CD4-positive, alpha-beta T cell treated with Interleukin-6 for 4 hours (primary cell): Measurements from ENCODE around the gene CTIF.

Source experiments
- DNase-seq: peaks from one replicate; pipeline ENCODE4 v3.0.0-alpha.2; 2020; ENCODE audit warnings: mixed read lengths

CTIF gene

DNA sequence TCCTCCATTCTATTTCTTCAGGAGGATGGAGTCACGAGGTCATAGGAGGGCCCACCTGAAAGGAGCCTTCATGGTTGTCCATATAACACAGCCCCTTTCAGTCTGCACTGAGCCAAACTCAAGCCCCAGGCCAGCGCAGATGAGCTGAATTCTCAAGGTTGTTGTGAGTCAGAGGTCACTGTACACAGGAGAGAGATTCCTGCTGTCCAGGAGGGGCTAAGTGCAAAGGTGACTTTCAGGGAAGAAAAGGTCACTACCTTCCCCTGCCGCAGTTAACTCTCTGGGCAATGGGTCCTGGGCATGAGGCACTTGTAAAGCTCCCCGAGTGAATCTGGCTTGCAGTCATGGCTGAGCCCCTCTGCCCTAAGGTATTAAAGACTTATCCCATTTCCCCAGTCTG is 150.7 kb downstream of the CTIF start:
- no peak for DNase-seq

DNA sequence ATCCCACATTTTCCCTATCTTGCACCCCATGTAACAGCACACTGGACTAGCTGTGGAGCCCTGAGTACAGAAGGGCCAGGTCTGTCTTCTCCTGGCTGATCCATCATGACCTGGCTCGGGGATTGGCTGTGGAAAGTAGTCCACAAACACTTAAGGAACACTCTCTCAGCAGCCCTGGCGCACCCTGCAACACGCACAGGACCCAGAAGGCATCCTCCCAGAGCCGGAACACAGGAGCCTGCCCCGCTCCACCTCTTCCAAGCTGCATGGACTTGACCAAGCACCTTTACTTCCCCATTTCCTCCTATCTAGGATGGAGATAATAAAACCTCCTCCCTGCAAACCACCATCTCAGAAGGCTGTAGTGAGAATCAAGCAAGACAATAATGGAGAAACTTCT is 151.7 kb downstream of the CTIF start:
- DNase-seq: no peak

DNA sequence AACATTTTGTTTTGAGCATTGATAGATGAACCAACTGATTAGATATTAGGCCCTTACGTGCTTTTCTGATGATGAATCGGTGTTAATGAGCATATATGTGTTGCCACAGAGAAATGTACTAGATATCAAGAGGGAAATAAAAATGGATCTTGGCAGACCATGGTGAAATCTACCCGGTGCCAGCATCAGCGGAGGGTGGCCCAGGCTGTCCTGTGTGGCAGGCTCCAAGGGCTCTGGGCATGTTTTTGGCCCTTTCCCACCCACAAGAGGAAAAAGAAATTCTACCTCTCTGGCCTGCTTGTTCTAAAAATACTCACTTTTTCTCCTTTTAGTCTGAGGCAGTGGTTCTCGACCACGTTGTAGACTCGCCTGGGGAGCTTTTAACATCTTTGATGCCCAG is 154.2 kb downstream of the CTIF start:
- no peak for DNase-seq

DNA sequence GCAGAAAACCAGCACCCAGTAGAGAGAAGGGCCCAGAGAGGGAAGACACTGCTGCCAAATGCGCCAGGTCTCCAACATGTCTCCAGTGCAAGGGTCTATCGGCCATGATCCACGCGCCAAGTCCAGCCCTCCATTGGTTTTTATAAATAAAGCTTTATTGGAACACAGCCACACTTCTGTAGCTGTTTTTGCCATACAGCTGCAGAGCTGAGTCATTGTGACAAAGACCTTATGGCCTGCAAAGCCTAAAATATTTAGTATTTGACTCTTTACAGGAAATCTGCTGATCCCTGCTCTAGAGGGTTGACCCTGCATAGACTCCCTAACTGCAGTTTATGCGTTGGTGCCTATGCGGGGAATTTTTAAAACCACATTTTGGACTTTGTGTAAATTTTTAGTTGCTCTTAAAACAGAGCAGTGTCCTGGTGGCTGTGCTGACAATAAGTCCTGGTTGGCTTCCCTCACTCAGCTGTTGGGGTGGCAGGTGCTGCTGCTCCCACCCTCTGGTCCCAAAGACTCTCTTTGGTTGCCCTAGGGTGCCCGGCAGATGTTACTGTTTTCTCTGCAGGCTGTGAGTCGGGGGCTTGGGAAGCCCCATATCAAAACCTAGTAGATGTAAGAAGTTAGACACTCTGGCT is 154.9 kb downstream of the CTIF start:
- DNase-seq: no peak

- DNase-seq: no peak
Observed at GRCh38 chr18:48694295-48694694, 155.5 kb downstream of the CTIF start.

- DNase-seq: no peak
Observed at GRCh38 chr18:48695671-48696070, 156.8 kb downstream of the CTIF start.

GRCh38 chr18:48696218-48696617 is 157.4 kb downstream of the CTIF start:
- DNase-seq: no peak

DNA sequence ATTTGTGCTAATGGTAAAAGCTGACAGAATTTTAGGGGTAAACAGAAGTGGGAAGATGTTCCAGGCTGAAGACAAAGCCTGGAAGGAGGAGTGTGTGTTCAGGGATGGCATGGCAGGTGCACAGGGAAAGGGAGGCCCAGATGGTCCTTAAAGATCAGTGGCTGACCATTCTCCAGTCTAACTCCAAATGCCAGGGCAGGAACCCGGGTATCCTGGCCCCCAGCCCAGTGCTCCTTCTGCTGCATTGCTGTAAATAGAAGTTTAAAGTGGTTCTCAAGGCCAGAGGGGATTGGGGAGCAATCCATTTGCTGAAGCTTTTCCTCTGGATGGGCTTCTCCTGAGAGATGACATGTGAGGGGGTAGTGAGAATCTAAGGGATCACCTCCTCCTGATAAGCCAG is 158.6 kb downstream of the CTIF start:
- DNase-seq: no peak

DNA sequence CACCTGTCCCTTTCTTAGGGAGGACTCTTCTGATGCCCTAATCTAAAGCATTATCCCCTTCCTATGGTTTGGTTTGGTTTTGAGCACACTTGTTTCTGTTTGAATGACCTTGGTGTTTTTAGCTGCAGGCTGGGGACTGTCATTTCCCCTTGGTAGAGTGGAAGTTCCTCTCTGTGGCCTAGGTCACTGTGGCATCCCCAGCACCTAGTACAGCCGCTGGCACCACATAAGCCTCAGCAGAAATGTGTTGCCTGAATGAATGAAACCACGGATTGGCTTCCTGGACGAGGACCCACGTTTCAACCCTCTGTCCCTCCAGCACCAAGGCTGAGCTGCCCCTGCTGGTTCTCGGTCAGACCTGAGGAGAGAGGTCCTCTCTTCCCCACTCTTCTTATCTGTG is 159.9 kb downstream of the CTIF start:
- no peak for DNase-seq

GRCh38 chr18:48699761-48700160 is 160.9 kb downstream of the CTIF start:
- DNase-seq: no peak

DNA sequence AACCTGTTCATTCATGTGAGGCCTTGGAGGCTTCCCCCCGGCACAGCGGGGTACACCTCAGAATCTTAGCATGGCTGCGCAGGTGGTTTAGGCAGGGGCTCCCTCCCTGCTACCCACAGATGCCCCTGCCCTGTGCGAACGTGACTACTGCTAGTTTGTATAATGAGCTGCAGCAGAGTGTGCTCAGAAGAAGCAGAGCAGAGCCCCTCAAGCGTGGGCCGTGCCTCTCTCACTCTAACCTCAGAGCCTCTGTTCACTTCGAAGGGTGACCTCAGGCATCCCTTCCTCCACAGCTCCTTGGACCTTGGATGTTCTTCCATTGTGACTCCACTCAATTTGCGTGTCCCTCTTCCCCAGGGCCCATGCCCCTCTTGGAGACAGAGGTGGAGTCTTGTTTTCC is 161.6 kb downstream of the CTIF start:
- no peak for DNase-seq

DNA sequence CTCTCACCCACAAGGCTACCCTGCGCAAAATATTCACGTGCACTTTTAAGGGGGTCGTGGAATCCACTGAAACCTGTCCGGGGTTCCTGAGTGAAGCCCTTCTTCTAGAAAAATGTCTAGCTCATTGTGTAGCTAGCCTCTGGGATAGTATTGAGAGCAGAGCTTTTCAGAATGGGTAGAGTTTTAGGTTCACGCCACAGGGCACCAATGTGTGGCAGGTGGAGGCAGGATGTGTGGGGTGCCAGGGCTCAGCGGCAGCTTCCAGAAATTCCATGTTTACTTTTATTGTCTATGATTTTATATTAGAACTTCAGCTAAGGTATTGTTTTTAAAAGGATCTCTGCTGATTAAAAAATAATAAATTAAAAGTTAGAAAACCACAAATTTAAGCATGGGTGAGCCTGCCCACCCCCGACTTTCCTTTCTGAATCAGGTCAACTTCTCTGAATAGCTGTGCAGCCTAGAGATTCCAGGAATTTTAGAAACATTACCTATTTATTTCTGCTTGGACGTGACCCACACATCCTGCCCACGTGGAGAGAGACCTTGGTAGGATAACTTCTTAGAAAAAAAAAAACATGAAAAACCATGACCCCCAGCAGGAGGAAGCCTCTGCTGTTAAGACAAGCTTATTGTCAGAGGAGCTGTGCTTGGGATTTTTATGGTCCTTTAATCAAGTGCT is 163.7 kb downstream of the CTIF start:
- DNase-seq: no peak

DNA sequence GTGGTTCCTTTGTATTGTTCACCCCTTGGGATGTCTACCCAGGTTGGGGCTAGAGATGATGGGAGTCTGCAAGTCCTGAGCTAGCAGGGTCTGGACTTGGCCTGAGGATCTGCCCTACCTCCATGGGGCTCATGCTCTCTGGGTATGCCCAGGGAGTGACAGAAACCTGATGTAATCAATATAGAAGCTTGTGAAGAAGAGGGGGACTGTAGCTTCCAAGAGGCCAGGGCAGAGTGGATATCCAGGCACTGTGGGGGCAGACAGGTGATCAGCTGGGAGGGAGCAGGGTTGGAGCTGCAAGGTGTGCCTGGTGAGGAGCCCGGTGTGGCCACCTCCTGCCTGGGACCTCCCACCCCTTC is 164.2 kb downstream of the CTIF start:
- no peak for DNase-seq

GRCh38 chr18:48703418-48703817 is 164.6 kb downstream of the CTIF start:
- DNase-seq: no peak

DNA sequence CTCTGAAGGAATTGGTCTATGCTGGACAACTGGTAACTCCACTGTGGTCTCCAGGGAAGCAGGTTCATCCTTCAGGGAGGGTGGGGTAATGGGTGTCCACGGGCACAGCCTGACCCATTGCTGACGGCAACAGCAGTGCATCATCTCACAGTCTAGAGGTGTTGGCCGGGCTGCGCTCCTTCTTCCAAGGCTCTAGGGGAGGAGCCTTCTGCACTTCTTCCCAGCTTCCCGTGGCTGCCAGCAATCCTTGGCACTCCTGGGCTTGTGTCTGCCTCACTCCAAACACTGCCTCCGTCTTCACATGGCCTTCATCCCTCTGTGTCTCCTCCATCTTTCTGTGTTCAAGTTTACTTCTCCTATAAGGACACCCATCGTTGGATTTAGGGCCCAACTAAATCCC is 166.2 kb downstream of the CTIF start:
- DNase-seq: no peak

- no peak for DNase-seq
Observed at GRCh38 chr18:48705531-48705930, 166.7 kb downstream of the CTIF start.

DNA sequence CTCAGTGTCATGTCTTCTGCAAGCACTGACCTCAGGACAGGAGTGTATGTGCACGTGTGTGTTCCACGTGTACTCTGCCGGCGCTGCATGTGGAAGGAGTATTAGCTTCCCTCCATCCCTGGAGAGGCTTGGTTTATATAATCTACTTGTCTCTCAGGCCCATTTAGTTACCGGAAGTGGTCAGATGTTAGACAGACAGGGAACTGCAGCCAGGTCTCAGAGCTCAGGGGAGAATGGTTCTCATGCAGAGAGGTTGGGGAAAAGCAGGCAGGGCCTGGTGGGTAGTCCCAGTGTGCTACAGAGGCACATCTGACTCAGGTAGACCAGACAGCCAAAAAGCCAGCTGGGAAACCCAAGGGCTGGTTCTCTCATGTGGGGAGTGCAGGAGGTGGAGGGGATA is 167.9 kb downstream of the CTIF start:
- DNase-seq: no peak

DNA sequence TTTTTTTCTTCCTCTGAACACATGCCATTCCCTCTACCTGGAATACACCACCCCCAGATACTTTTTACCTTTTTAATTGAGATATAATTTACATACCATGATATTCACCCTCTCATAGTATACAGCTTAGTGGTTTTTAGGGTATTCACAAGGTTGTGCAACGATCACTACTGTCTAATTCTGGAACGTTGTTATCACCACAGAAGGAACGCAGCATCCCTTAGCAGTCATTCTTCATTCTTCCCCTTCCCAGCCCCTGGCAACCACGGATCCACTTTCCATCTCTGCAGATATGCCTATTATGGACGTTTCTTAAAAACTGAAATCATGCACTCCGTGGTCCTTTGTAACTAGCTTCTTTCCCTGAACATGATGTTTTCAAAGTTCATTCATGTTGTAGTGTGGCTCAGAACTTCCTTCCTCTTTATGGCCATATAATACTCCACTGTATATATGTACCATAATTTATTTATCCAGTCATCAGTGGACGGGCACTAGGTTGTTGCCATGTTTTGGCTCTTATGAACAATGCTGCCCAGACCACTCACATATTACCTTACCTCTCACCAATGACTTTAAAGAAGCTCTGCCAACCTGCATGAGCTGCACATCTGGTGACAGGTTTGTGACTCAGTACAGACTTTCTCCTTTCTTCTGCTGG is 168.9 kb downstream of the CTIF start:
- no peak for DNase-seq

- no peak for DNase-seq
Observed at GRCh38 chr18:48708807-48709206, 170.0 kb downstream of the CTIF start.

DNA sequence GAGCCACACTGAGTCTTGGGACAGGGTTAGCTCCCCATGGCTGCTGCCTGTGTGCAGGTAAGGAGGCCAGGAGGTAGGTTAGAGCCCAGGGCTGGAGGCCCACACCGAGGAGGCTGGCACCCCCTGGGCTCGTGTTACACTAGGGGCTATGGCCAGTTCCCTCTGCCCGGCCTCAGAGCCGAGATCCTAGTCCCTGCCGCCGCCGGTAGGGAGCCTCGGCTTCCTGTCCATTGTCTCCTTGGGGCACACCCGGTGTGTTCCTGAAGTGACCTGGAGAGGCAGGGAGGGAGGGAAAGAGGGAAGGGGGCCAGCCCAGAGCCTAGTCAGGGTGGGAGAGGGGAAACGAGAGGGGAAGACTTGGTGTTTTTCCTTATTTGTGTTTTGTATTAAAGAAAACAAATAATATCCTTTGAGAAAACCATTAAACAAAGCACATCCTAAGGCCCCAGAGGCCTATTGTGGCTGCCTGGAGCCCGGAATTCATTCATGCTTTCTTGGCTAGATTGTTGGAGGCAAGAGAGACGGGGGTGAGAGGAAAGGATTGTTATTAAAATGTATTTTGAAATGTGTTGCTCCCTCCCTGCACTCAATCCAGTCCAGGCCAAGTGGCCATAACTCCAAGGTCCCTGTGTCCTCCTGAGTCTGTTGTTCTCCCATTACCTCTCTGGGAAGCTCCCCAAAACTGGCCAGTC is 170.7 kb downstream of the CTIF start:
- DNase-seq: no peak

GRCh38 chr18:48711651-48712486 is 173.0 kb downstream of the CTIF start:
- DNase-seq: no peak

GRCh38 chr18:48713309-48713708 is 174.5 kb downstream of the CTIF start:
- DNase-seq: no peak

- DNase-seq: no peak
Observed at GRCh38 chr18:48714873-48715272, 176.0 kb downstream of the CTIF start.
